Loucy (cell line): ENCODE measurements around the gene POLR3A.

Experiments
- CTCF ChIP-seq: fragments of 200-600 bp; sonication (generic); conservative IDR thresholded peaks from 2 replicates; pipeline ENCODE4 v1.5.1; 2014; ENCODE audit warnings: mild to moderate bottlenecking, antibody characterized with exemption, low read length
- EZH2phosphoT487 ChIP-seq: fragments of 200-600 bp; IDR thresholded peaks from 2 replicates; pipeline ENCODE4 v1.6.1; 2018; ENCODE audit warnings: antibody characterized with exemption, mild to moderate bottlenecking, moderate library complexity, borderline replicate concordance

GRCh38 chr10:77959384-77959783 lies 69.9 kb downstream of the POLR3A start:
- no peak for TF ChIP-seq CTCF
- no peak for TF ChIP-seq EZH2phosphoT487
